HFFc6 (cell line): ENCODE data around the gene OXTR. TPM values are rescaled to one million over a fixed set of nuclear protein-coding genes. Genes with fewer than 3 reads are reported as not detected.
A peak's percentile ranks its signal among the peaks of the same experiment; 100 is the strongest.

ENCODE experiments used
- DNase-seq: peaks from one replicate; pipeline ENCODE4 v3.0.0-alpha.2; 2018
- H3K27ac Mint-ChIP-seq: 2 replicates; pipeline ENCODE4 v1.8.0; 2020; ENCODE audit warnings: mild to moderate bottlenecking, mixed read lengths
- H3K27me3 Mint-ChIP-seq: 2 replicates; pipeline ENCODE4 v1.8.0; 2021; ENCODE audit warnings: mild to moderate bottlenecking, moderate library complexity, mixed read lengths; ENCODE audit not compliant: insufficient read depth
- H3K36me3 Mint-ChIP-seq: 2 replicates; pipeline ENCODE4 v1.8.0; 2021; ENCODE audit warnings: low read depth, mixed read lengths
- H3K4me1 Mint-ChIP-seq: 2 replicates; pipeline ENCODE4 v1.8.0; 2020; ENCODE audit warnings: low read depth, mixed read lengths
- H3K4me3 Mint-ChIP-seq: 2 replicates; pipeline ENCODE4 v1.8.0; 2020; ENCODE audit warnings: mild to moderate bottlenecking, moderate library complexity, mixed read lengths
- H3K9me3 Mint-ChIP-seq: 2 replicates; pipeline ENCODE4 v1.8.0; 2020; ENCODE audit warnings: mild to moderate bottlenecking, mixed read lengths
- CTCF ChIP-seq: fragments of 200-600 bp; sonication (generic); IDR thresholded peaks from 2 replicates; pipeline ENCODE4 v1.5.0; 2021; ENCODE audit warnings: antibody characterized with exemption, mild to moderate bottlenecking
- long read RNA-seq: library from polyadenylated mRNA; unstranded; transcript quantifications from one replicate; pipeline ENCODE4 v2.0.0, GENCODE V29; 2019
- total RNA-seq, 6 experiments: library from RNA; stranded (reverse); fragmentation: NEBNext Ultra II Directional; extraction: Animal tissue kit (Norgen Biotek cat#: 25700); gene quantifications; 2 replicates in 1 of 6; 3 replicates in 5 of 6; pipeline ENCODE4 v1.2.3, GENCODE V29; 2021

Gene OXTR
- 100 to 1,000 TPM; 596 to 899 (median 635) TPM for total RNA-seq
- long read RNA-seq, full-length matches to known transcripts = 863 of 1,317 reads
- long read RNA-seq, partial matches to known transcripts = 170 of 1,317 reads
- long read RNA-seq, other reads (novel, unspliced or antisense) = 284 of 1,317 reads

GRCh38 chr3:8769088-8769822 is at the start of gene OXTR:
TSS of gene OXTR (minus strand) at chr3:8769613. CDS start at chr3:8768187, 1,426 bp downstream.
- H3K36me3 Mint-ChIP-seq = peaks cover 44% of the 10 kb centered on the region
- peak; percentile 100 for TF ChIP-seq CTCF
- peak; percentile 87 for DNase-seq
- H3K27ac Mint-ChIP-seq = peak within 1 kb of the TSS; percentile 91
- H3K9me3 Mint-ChIP-seq = peaks cover 26% of the 10 kb centered on the region; the same call in 1 of the 2 replicates
- H3K4me1 Mint-ChIP-seq = peaks cover 55% of the 10 kb centered on the region
- H3K27me3 Mint-ChIP-seq = peaks cover 12% of the 10 kb centered on the region
- peak within 1 kb of the TSS; percentile 97 for H3K4me3 Mint-ChIP-seq

DNA sequence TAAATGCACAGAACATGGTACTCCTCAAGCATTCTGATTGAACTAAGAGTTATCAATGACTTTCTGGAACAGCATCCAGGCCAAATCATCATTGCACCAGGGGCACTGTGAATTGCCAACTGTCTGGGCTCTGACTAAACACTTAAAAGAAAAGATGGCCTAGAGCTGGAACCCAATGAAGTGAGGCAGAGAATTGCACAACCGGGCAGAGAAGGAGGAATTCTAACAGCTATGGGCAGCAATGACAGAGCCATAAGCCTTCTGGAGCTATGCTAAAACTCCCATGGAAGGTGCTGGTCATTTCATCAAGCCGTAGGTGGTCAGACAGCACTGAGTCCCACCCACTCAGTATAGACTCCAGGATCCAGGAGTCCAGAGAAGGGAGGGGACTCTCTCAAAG is 48.1 kb upstream of the OXTR start:
- peaks cover 55% of the 10 kb centered on the region for H3K9me3 Mint-ChIP-seq
- no peak overlapping the region for H3K27ac Mint-ChIP-seq
- peaks cover 35% of the 10 kb centered on the region for H3K4me1 Mint-ChIP-seq
- no peaks in the 10 kb centered on the region; the same call in 1 of the 2 replicates for H3K27me3 Mint-ChIP-seq
- H3K4me3 Mint-ChIP-seq = no peak overlapping the region
- DNase-seq = no peak
- H3K36me3 Mint-ChIP-seq = peaks cover 71% of the 10 kb centered on the region
- TF ChIP-seq CTCF = no peak

DNA sequence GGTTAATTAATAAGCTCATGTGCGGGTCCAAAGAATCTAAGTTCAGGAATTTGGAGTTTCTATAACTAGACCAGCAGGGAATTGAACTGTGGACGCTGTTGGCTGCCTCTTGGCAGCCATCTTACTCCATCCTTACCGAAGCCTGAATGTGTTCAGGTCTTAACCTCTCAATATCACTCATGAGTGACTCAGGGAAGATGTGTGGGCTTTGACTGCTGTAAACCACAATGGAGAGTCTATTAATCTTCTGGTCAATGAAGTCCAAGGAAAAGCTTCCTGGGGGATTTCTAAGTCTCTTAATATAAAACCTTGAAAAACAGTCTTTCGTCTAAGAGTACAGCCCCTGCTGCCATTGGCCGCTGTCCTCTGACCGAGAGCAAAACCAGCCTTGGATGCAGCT is 46.7 kb upstream of the OXTR start:
- no peaks in the 10 kb centered on the region for H3K27me3 Mint-ChIP-seq
- no peak for DNase-seq
- peaks cover 42% of the 10 kb centered on the region for H3K9me3 Mint-ChIP-seq
- no peak overlapping the region for H3K4me3 Mint-ChIP-seq
- H3K36me3 Mint-ChIP-seq = peaks cover 57% of the 10 kb centered on the region
- peaks cover 21% of the 10 kb centered on the region for H3K4me1 Mint-ChIP-seq
- no peak for TF ChIP-seq CTCF
- no peak overlapping the region for H3K27ac Mint-ChIP-seq

DNA sequence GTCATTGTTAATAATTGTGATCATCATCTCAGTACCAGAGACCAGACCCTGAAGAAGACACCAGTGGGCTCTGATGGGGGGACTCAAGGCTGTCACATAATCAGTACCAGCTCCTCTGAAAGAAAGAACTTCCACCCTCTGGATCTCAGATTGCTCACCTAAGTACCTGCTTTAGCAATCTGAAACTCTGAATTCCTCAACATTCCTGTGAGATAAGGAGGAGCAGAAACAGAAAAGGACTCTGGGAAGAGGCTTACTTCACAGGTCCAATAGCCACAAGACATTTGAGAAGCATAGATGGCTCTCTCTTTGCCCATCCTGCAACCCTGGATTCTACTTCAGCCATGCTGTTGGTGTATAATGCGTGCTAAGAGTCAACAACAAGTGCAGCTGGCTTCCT is 44.0 kb upstream of the OXTR start:
- Mint-ChIP-seq H3K27ac (no peak overlapping the region), H3K9me3 (peaks cover 16% of the 10 kb centered on the region), H3K4me3 (no peak overlapping the region), H3K27me3 (no peaks in the 10 kb centered on the region), H3K36me3 (peaks cover 32% of the 10 kb centered on the region), H3K4me1 (peaks cover 13% of the 10 kb centered on the region)
- no peak for DNase-seq
- no peak for TF ChIP-seq CTCF

GRCh38 chr3:8810561-8810960 is 41.1 kb upstream of the OXTR start:
- Mint-ChIP-seq H3K36me3 (peaks cover 9% of the 10 kb centered on the region), H3K4me3 (no peak overlapping the region), H3K4me1 (no peaks in the 10 kb centered on the region), H3K9me3 (peaks cover 7% of the 10 kb centered on the region; the same call in 1 of the 2 replicates), H3K27me3 (no peaks in the 10 kb centered on the region), H3K27ac (no peak overlapping the region)
- DNase-seq = no peak
- no peak for TF ChIP-seq CTCF
